ENCODE data around the gene FRMD4A.

FRMD4A gene

GRCh38 chr10:13842117-13842516, 488.6 kb downstream of the FRMD4A start:
- TF ChIP-seq CTCF (IDR thresholded peaks at IDR 0.05; ENCODE audit: control extremely low read depth, extremely low read depth, low read depth, missing control alignments) = no peak
- ChIA-PET CTCF (no interaction called here), POLR2A (no interaction called here)
- no peak for DNase-seq (ENCODE audit: extremely low spot score)

- POLR2A ChIA-PET = no interaction called here
Measured at GRCh38 chr10:13840036-13840435, 490.7 kb downstream of the FRMD4A start.

GRCh38 chr10:13839430-13839990, 491.2 kb downstream of the FRMD4A start:
- TF ChIP-seq CTCF (IDR thresholded peaks at IDR 0.05; ENCODE audit: control extremely low read depth, extremely low read depth, low read depth, missing control alignments) = no peak
- POLR2A ChIA-PET = no interaction called here
- CTCF ChIA-PET = interaction anchor here (0.8 kb wide), 1 partner anchor 60 kb away, joined by 3 read pairs; no protein-coding TSS in a partner anchor
- no peak for DNase-seq (ENCODE audit: extremely low spot score)

More at GRCh38 chr10:13840036-13840435, 490.7 kb downstream of the FRMD4A start:
- CTCF ChIA-PET = no interaction called here
- TF ChIP-seq CTCF (IDR thresholded peaks at IDR 0.05; ENCODE audit: control extremely low read depth, extremely low read depth, low read depth, missing control alignments) = no peak
- no peak for DNase-seq (ENCODE audit: extremely low spot score)

DNA sequence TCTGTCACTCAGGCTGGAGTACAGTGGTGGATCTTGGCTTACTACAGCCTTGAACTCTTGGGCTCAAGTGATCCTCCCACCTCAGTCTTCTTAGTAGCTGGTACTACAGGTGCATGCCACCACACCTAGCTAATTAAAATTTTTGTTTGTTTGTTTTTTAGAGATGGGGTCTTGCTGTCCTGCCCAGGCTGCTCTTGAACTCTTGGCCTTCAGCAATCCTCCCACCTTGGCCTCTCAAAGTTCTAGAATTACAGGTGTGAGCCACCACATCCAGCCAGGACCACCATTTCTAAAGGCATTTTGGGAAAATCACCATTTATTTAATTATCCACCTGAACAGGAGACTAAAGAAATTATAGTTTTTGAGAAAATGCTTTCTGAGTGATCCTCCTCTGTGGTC, 491.7 kb downstream of the FRMD4A start:
- POLR2A ChIA-PET = no interaction called here
- DNase-seq (ENCODE audit: extremely low spot score) = no peak
- no peak for TF ChIP-seq CTCF (IDR thresholded peaks at IDR 0.05; ENCODE audit: control extremely low read depth, extremely low read depth, low read depth, missing control alignments)
- CTCF ChIA-PET = interaction anchor here (0.8 kb wide), 1 partner anchor 60 kb away, joined by 3 read pairs; no protein-coding TSS in a partner anchor

DNA sequence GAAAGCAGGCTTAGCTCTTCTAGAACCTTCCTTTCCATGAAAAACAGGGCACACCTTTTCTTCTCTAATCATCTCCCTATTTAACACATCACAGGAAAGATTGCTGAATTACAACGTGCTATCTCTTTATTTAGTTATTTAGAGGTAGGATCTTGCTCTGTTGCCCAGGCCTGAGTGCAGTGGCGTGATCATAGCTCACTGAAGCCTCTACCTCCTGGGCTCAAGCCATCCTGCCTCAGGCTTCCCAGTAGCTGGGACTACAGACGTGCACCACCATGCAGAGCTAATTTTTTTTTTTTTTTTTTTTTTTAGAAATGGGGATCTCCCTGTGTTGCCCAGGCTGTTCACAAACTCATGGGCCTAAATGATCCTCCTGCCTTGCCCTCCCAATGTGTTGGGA, 492.8 kb downstream of the FRMD4A start:
- DNase-seq (ENCODE audit: extremely low spot score) = no peak
- CTCF ChIA-PET = interaction anchor here (1.1 to 1.4 kb wide), 2 partner anchors 49 to 96 kb away, joined by 3 read pairs; no protein-coding TSS in a partner anchor
- TF ChIP-seq CTCF (IDR thresholded peaks at IDR 0.05; ENCODE audit: control extremely low read depth, extremely low read depth, low read depth, missing control alignments) = no peak
- POLR2A ChIA-PET = interaction anchor here (0.6 kb wide), 1 partner anchor 1244 kb away, joined by 4 read pairs; no protein-coding TSS in a partner anchor

GRCh38 chr10:13834581-13835286, 496.0 kb downstream of the FRMD4A start:
- POLR2A ChIA-PET = no interaction called here
- CTCF ChIA-PET = interaction anchor here (1.0 kb wide), 1 partner anchor 21 kb away, joined by 3 read pairs; no protein-coding TSS in a partner anchor
- TF ChIP-seq CTCF (IDR thresholded peaks at IDR 0.05; ENCODE audit: control extremely low read depth, extremely low read depth, low read depth, missing control alignments) = no peak
- no peak for DNase-seq (ENCODE audit: extremely low spot score)
